ENCODE measurements around the gene RGR. TPM values are rescaled to one million over a fixed set of nuclear protein-coding genes. Genes with fewer than 3 reads are reported as not detected.

RGR gene
- total and polyA plus RNA-seq, 2 donors (not counting 1 experiment from before 2014, with no cell fraction given), result not detected

GRCh38 chr10:84286695-84287094 is 41.8 kb downstream of the RGR start:
- H3K27me3 ChIP-seq (ENCODE audit: control insufficient read depth, insufficient read depth, low read length), result no peaks in the 10 kb centered on the region
- no peak for TF ChIP-seq EZH2 (IDR thresholded peaks at IDR 0.05; ENCODE audit: low read length, missing control alignments)
- no peak for TF ChIP-seq CTCF (conservative IDR thresholded peaks at IDR 0.05 in 1 of 2, IDR thresholded peaks at IDR 0.05 in 1 of 2; ENCODE audit: low read depth in 1 of 2, low read length in 2 of 2)
- H3K9me3 ChIP-seq (ENCODE audit: control insufficient read depth, insufficient read depth, low read depth, low read length), result no peaks in the 10 kb centered on the region

GRCh38 chr10:84288151-84288550 is 43.3 kb downstream of the RGR start:
- no peak overlapping the region for H2AFZ ChIP-seq (ENCODE audit: low read length)
- H3K4me2 ChIP-seq (ENCODE audit: extremely low read depth, insufficient read depth, low read length), result no peak overlapping the region
- H3K79me2 ChIP-seq (ENCODE audit: control insufficient read depth, insufficient read depth, low read length), result no peaks in the 10 kb centered on the region
- no peak overlapping the region for H3K9ac ChIP-seq (ENCODE audit: insufficient read depth, low read length)
- H3K9me3 ChIP-seq (ENCODE audit: control insufficient read depth, insufficient read depth, low read depth, low read length), result no peaks in the 10 kb centered on the region
- no peaks in the 10 kb centered on the region for H3K36me3 ChIP-seq (ENCODE audit: control insufficient read depth, insufficient read depth, low read length)
- no peak overlapping the region for H3K4me3 ChIP-seq (replicated peaks in 1 of 4; ENCODE audit: control extremely low read depth in 1 of 4, insufficient read depth in 1 of 4, low read depth in 3 of 4, low read length in 4 of 4)
- no peak overlapping the region for H3K27ac ChIP-seq (ENCODE audit: insufficient read depth, low read length)
- no peak for TF ChIP-seq CTCF (conservative IDR thresholded peaks at IDR 0.05 in 1 of 2, IDR thresholded peaks at IDR 0.05 in 1 of 2; ENCODE audit: low read depth in 1 of 2, low read length in 2 of 2)
- no peak for TF ChIP-seq EZH2 (IDR thresholded peaks at IDR 0.05; ENCODE audit: low read length, missing control alignments)
- H3K27me3 ChIP-seq (ENCODE audit: control insufficient read depth, insufficient read depth, low read length), result no peaks in the 10 kb centered on the region
- no peaks in the 10 kb centered on the region for H4K20me1 ChIP-seq (ENCODE audit: control insufficient read depth, extremely low read depth, insufficient read depth, low read length)
- no peaks in the 10 kb centered on the region for H3K4me1 ChIP-seq (ENCODE audit: control insufficient read depth, extremely low read depth, insufficient read depth, low read length)
- no peak for DNase-seq (ENCODE audit: low read depth in 2 of 2)

More at GRCh38 chr10:84286695-84287094, 41.8 kb downstream of the RGR start:
- H3K79me2 ChIP-seq (ENCODE audit: control insufficient read depth, insufficient read depth, low read length), result no peaks in the 10 kb centered on the region
- H3K4me3 ChIP-seq (replicated peaks in 1 of 4; ENCODE audit: control extremely low read depth in 1 of 4, insufficient read depth in 1 of 4, low read depth in 3 of 4, low read length in 4 of 4), result no peak overlapping the region
- H3K9ac ChIP-seq (ENCODE audit: insufficient read depth, low read length), result no peak overlapping the region
- H2AFZ ChIP-seq (ENCODE audit: low read length), result no peak overlapping the region
- H3K36me3 ChIP-seq (ENCODE audit: control insufficient read depth, insufficient read depth, low read length), result no peaks in the 10 kb centered on the region
- H3K4me2 ChIP-seq (ENCODE audit: extremely low read depth, insufficient read depth, low read length), result no peak overlapping the region
- H4K20me1 ChIP-seq (ENCODE audit: control insufficient read depth, extremely low read depth, insufficient read depth, low read length), result no peaks in the 10 kb centered on the region
- no peaks in the 10 kb centered on the region for H3K4me1 ChIP-seq (ENCODE audit: control insufficient read depth, extremely low read depth, insufficient read depth, low read length)
- H3K27ac ChIP-seq (ENCODE audit: insufficient read depth, low read length), result no peak overlapping the region
- no peak for DNase-seq (ENCODE audit: low read depth in 2 of 2)

- Histone ChIP-seq H3K27ac (ENCODE audit: insufficient read depth, low read length) (no peak overlapping the region), H3K4me3 (replicated peaks in 1 of 4; ENCODE audit: control extremely low read depth in 1 of 4, insufficient read depth in 1 of 4, low read depth in 3 of 4, low read length in 4 of 4) (no peak overlapping the region), H3K36me3 (ENCODE audit: control insufficient read depth, insufficient read depth, low read length) (no peaks in the 10 kb centered on the region), H3K27me3 (ENCODE audit: control insufficient read depth, insufficient read depth, low read length) (no peaks in the 10 kb centered on the region), H3K9ac (ENCODE audit: insufficient read depth, low read length) (no peak overlapping the region), H3K79me2 (ENCODE audit: control insufficient read depth, insufficient read depth, low read length) (no peaks in the 10 kb centered on the region), H3K9me3 (ENCODE audit: control insufficient read depth, insufficient read depth, low read depth, low read length) (no peaks in the 10 kb centered on the region), H3K4me1 (ENCODE audit: control insufficient read depth, extremely low read depth, insufficient read depth, low read length) (no peaks in the 10 kb centered on the region), H3K4me2 (ENCODE audit: extremely low read depth, insufficient read depth, low read length) (no peak overlapping the region), H2AFZ (ENCODE audit: low read length) (no peak overlapping the region), H4K20me1 (ENCODE audit: control insufficient read depth, extremely low read depth, insufficient read depth, low read length) (no peaks in the 10 kb centered on the region)
- DNase-seq (ENCODE audit: low read depth in 2 of 2), result no peak
- TF ChIP-seq CTCF (conservative IDR thresholded peaks at IDR 0.05 in 1 of 2, IDR thresholded peaks at IDR 0.05 in 1 of 2; ENCODE audit: low read depth in 1 of 2, low read length in 2 of 2), result no peak
- TF ChIP-seq EZH2 (IDR thresholded peaks at IDR 0.05; ENCODE audit: low read length, missing control alignments), result no peak
These were observed 44.8 kb downstream of the RGR start for GRCh38 chr10:84289521-84290200.

Data from fibroblast of lung (primary cell).